Parathyroid adenoma (tissue), 2 donors: ENCODE data around the gene OCA2.

Experiments
- H2AFZ ChIP-seq: fragments of 300-600 bp; sonication (generic); one replicate; pipeline ENCODE4 v1.7.0; 2017; ENCODE audit warnings: antibody characterized with exemption, mild to moderate bottlenecking
- H3K27ac ChIP-seq: fragments of 300-600 bp; sonication (generic); one replicate; pipeline ENCODE4 v1.7.0; 2017
- H3K27me3 ChIP-seq: fragments of 300-600 bp; sonication (generic); one replicate; pipeline ENCODE4 v1.7.0; 2017; ENCODE audit warnings: low read length; ENCODE audit not compliant: control insufficient read depth, insufficient read depth
- H3K36me3 ChIP-seq: fragments of 300-600 bp; sonication (generic); one replicate; pipeline ENCODE4 v1.7.0; 2017; ENCODE audit warnings: low read length; ENCODE audit not compliant: control insufficient read depth, insufficient read depth
- H3K4me1 ChIP-seq: fragments of 300-600 bp; sonication (generic); one replicate; pipeline ENCODE4 v1.7.0; 2017; ENCODE audit warnings: control low read depth
- H3K4me2 ChIP-seq: fragments of 300-600 bp; sonication (generic); one replicate; pipeline ENCODE4 v1.7.0; 2017; ENCODE audit warnings: low read length
- H3K4me3 ChIP-seq: fragments of 300-600 bp; sonication (generic); one replicate; pipeline ENCODE4 v1.7.0; 2017; ENCODE audit warnings: low read depth, low read length
- H3K79me2 ChIP-seq: fragments of 300-600 bp; sonication (generic); one replicate; pipeline ENCODE4 v1.7.0; 2017; ENCODE audit warnings: control low read depth
- H3K9ac ChIP-seq: fragments of 300-600 bp; sonication (generic); one replicate; pipeline ENCODE4 v1.7.0; 2017; ENCODE audit warnings: mild to moderate bottlenecking
- H3K9me3 ChIP-seq: fragments of 300-600 bp; sonication (generic); one replicate; pipeline ENCODE4 v1.7.0; 2017; ENCODE audit warnings: low read length; ENCODE audit not compliant: control insufficient read depth
- TF ChIP-seq, protein P1 (sequence below): fragments of 300-600 bp; sonication (generic); IDR thresholded peaks from one replicate; pipeline ENCODE4 v1.7.0; 2017; ENCODE audit warnings: antibody characterized with exemption, mild to moderate bottlenecking
- donor health status: primary hyperparathyroidism.

Gene OCA2

DNA sequence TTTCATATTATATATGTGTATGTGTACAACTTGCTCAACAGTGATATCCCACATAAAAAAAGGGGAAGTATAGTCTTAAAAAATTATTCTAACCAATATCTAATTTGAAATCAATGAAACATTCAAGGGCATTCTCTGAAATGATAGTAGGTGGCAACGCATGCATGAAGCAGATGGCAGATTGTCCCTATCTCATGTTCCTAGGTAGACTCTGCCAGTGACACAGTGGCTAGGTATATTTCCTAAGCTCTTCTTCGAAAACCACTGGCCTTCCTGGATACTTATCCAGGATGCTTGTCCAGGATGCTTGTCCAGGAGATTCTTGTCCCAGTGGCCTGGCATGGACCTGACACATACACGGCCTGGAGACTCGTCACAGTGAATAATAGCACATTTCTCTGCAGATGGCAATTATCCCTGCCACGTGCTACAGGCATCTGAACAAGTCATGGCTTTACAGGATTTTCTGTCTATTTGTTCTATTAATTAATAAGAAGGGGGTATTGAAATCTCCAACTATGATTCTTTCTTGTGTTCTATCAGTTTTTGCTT, 54.9 kb downstream of the OCA2 start:
- Histone ChIP-seq H3K9me3 (no peaks in the 10 kb centered on the region), H3K27me3 (no peaks in the 10 kb centered on the region), H3K4me2 (no peak overlapping the region), H3K36me3 (no peaks in the 10 kb centered on the region), H2AFZ (no peak overlapping the region), H3K4me3 (no peak overlapping the region), H3K4me1 (no peaks in the 10 kb centered on the region), H3K27ac (no peak overlapping the region), H3K9ac (no peak overlapping the region), H3K79me2 (no peaks in the 10 kb centered on the region)
- TF ChIP-seq, protein P1, sequence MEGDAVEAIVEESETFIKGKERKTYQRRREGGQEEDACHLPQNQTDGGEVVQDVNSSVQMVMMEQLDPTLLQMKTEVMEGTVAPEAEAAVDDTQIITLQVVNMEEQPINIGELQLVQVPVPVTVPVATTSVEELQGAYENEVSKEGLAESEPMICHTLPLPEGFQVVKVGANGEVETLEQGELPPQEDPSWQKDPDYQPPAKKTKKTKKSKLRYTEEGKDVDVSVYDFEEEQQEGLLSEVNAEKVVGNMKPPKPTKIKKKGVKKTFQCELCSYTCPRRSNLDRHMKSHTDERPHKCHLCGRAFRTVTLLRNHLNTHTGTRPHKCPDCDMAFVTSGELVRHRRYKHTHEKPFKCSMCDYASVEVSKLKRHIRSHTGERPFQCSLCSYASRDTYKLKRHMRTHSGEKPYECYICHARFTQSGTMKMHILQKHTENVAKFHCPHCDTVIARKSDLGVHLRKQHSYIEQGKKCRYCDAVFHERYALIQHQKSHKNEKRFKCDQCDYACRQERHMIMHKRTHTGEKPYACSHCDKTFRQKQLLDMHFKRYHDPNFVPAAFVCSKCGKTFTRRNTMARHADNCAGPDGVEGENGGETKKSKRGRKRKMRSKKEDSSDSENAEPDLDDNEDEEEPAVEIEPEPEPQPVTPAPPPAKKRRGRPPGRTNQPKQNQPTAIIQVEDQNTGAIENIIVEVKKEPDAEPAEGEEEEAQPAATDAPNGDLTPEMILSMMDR, result no peak

DNA sequence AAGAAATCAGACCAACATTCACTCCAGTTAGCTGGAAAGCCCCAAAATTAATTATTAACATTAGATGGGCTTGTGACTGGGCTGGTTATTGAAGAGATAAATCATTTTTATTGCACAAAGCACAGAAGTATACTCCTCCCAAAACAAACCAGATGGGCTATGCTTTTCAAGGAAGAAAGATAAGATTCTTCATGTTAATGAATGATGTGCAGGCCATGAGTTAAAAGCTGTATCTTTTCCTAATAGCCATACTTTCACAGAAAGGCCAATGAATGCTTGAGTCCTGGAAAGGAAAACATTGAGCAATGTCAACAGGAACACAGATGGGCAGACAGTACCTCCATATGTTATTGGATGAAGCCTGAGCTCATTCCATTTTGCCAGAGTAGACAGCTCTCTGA, 55.4 kb downstream of the OCA2 start:
- Histone ChIP-seq H2AFZ (no peak overlapping the region), H3K36me3 (no peaks in the 10 kb centered on the region), H3K27ac (no peak overlapping the region), H3K9me3 (no peaks in the 10 kb centered on the region), H3K27me3 (no peaks in the 10 kb centered on the region), H3K4me2 (no peak overlapping the region), H3K4me3 (no peak overlapping the region), H3K79me2 (no peaks in the 10 kb centered on the region), H3K4me1 (no peaks in the 10 kb centered on the region), H3K9ac (no peak overlapping the region)
- TF ChIP-seq, protein P1, result no peak

DNA sequence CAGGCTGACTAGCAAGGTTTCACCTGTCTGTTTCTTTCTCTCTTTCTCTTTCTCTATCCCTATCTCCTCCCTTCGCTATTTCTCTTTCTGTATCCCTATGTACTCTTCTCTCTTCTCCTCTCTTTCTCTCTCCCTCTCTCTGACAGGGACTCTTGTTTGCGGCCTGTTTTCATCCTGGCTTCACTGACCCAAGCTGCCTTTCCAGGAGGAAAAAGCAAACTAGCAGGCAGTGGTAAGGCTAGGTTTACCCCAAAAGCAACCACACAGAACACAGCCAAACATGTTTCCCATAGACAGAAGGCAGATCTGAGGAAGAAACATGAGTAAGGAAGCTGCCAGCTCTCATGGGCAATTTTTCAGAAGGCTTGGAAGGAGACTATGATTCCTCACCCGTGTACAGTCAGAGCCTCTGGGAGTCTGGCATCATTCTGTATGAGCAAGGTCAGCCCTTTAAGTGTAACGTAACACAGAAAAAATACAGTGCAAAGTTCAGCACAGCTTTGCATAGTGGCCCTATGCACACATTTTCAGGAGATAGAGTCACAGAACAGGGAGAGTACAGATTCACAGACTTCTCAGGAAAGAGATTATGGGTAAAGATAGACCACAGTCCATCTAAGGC, 61.0 kb downstream of the OCA2 start:
- no peaks in the 10 kb centered on the region for H3K4me1 ChIP-seq
- H2AFZ ChIP-seq, result no peak overlapping the region
- H3K4me2 ChIP-seq, result no peak overlapping the region
- no peak overlapping the region for H3K27ac ChIP-seq
- H3K27me3 ChIP-seq, result no peaks in the 10 kb centered on the region
- H3K4me3 ChIP-seq, result no peak overlapping the region
- no peaks in the 10 kb centered on the region for H3K79me2 ChIP-seq
- no peaks in the 10 kb centered on the region for H3K36me3 ChIP-seq
- H3K9me3 ChIP-seq, result no peaks in the 10 kb centered on the region
- no peak overlapping the region for H3K9ac ChIP-seq
- TF ChIP-seq, protein P1, result no peak

DNA sequence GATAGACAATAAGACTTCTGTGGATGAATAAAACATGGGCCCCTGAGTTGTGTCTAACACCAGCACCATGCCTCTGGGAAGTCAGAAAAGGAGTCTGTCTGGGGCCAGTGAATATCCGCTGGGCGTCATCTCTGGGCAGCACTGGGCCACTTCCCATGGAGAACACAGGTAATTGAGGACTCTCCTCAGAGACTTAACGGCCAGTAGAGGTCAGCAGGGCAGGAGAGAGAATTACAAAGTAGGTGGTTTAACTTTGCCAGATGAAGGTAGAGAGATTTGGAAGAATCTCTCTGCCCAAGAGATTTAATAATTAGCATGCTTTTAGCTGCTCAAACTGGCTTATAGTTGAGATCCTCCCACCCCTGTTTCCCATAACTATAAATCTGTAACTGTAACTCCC, 65.7 kb downstream of the OCA2 start:
- H3K4me1 ChIP-seq, result no peaks in the 10 kb centered on the region
- no peaks in the 10 kb centered on the region for H3K9me3 ChIP-seq
- no peak overlapping the region for H2AFZ ChIP-seq
- H3K79me2 ChIP-seq, result no peaks in the 10 kb centered on the region
- no peak overlapping the region for H3K4me2 ChIP-seq
- no peaks in the 10 kb centered on the region for H3K36me3 ChIP-seq
- no peaks in the 10 kb centered on the region for H3K27me3 ChIP-seq
- H3K9ac ChIP-seq, result no peak overlapping the region
- H3K27ac ChIP-seq, result no peak overlapping the region
- TF ChIP-seq, protein P1, result no peak
- no peak overlapping the region for H3K4me3 ChIP-seq

DNA sequence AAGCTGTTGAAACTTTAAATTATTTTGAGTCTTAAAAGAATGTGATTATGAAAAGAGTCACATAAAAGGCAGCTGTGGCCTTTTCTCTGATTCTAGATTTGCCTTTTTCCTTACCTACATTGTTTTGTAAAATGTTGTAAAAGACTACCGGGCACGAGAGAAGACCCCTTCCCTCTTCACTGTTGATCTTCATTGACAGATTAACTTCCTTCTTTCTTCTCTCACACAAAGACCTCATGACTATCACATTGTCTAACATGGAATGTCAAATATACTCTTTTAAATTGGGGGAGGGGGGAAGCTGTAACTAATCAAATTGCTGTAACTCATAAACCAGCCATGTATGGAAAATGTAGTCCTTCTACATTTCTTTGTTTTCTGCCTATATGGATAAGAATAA, 68.3 kb downstream of the OCA2 start:
- no peaks in the 10 kb centered on the region for H3K36me3 ChIP-seq
- H3K9ac ChIP-seq, result no peak overlapping the region
- no peak overlapping the region for H3K27ac ChIP-seq
- H3K4me3 ChIP-seq, result no peak overlapping the region
- no peaks in the 10 kb centered on the region for H3K9me3 ChIP-seq
- no peaks in the 10 kb centered on the region for H3K79me2 ChIP-seq
- H3K27me3 ChIP-seq, result no peaks in the 10 kb centered on the region
- no peaks in the 10 kb centered on the region for H3K4me1 ChIP-seq
- H2AFZ ChIP-seq, result no peak overlapping the region
- H3K4me2 ChIP-seq, result no peak overlapping the region
- TF ChIP-seq, protein P1, result no peak
